CD4-positive, alpha-beta T cell (primary cell): ENCODE measurements around the gene MNS1. TPM values are rescaled to one million over a fixed set of nuclear protein-coding genes. Genes with fewer than 3 reads are reported as not detected.
"Not testable (repeated sequence)": the region's sequence is repeated elsewhere in the genome, so short reads cannot be mapped to it uniquely, and the experiment has no call there.

ENCODE experiments used
- ATAC-seq: fragments of 200-7000 bp; cut with Tn5 transposase; one replicate; pipeline ENCODE4 v1.10.0; 2022; ENCODE audit warnings: mild to moderate bottlenecking; ENCODE audit not compliant: poor library complexity
- CTCF ChIA-PET: fragments of 350-600 bp; sonication (Branson Sonifier 250); formaldehyde crosslinking; loops from one replicate; lab custom pipeline; 2021; ENCODE audit warnings: antibody characterized with exemption, inconsistent platforms; lab: Charles Lee
- POLR2A ChIA-PET: fragments of 350-600 bp; sonication (Branson Sonifier 250); formaldehyde crosslinking; loops from one replicate; lab custom pipeline; 2021; ENCODE audit warnings: antibody characterized with exemption, inconsistent platforms; lab: Charles Lee
- DNase-seq, 14 experiments: peaks; one replicate each; pipeline ENCODE4 v3.0.0-alpha.2; 2013 to 2020; ENCODE audit warnings: mixed read lengths in 2 of 14
- H3K27ac ChIP-seq, 2 donors: one replicate each; pipeline versions ENCODE4 v1.5.1 to v1.7.0; 2013; ENCODE audit warnings: low read length in 2 of 2, low read depth in 1 of 2, mild to moderate bottlenecking in 1 of 2
- H3K27me3 ChIP-seq, 2 experiments: 1 replicate in 1 of 2; 2 replicates in 1 of 2; pipeline versions ENCODE4 v1.6.1 to v1.7.0; 2013; ENCODE audit warnings: low read length in 2 of 2, control low read depth in 1 of 2, mild to moderate bottlenecking in 1 of 2, moderate library complexity in 1 of 2; ENCODE audit not compliant: insufficient read depth in 2 of 2, control insufficient read depth in 1 of 2
- H3K36me3 ChIP-seq: one replicate; pipeline ENCODE4 v1.6.1; 2013; ENCODE audit warnings: low read length, control low read depth; ENCODE audit not compliant: insufficient read depth
- H3K4me1 ChIP-seq: one replicate; pipeline ENCODE4 v1.6.1; 2013; ENCODE audit warnings: low read length, control low read depth; ENCODE audit not compliant: insufficient read depth
- H3K4me3 ChIP-seq: one replicate; pipeline ENCODE4 v1.5.1; 2013; ENCODE audit warnings: mild to moderate bottlenecking, low read length, moderate library complexity
- H3K9me3 ChIP-seq, 2 experiments: 1 replicate in 1 of 2; 2 replicates in 1 of 2; pipeline versions ENCODE4 v1.6.1 to v1.7.0; 2013; ENCODE audit warnings: low read length in 2 of 2, mild to moderate bottlenecking in 2 of 2, control low read depth in 1 of 2, moderate library complexity in 1 of 2; ENCODE audit not compliant: control insufficient read depth in 1 of 2, insufficient read depth in 1 of 2
- H3K27ac Mint-ChIP-seq: one replicate; pipeline ENCODE4 v1.8.0; 2020; ENCODE audit warnings: mixed read lengths
- H3K27me3 Mint-ChIP-seq: one replicate; pipeline ENCODE4 v1.8.0; 2021; ENCODE audit warnings: mixed read lengths
- H3K36me3 Mint-ChIP-seq: one replicate; pipeline ENCODE4 v1.8.0; 2021; ENCODE audit warnings: low read depth, mixed read lengths
- H3K4me1 Mint-ChIP-seq: one replicate; pipeline ENCODE4 v1.8.0; 2021; ENCODE audit warnings: low read depth, mixed read lengths
- H3K4me3 Mint-ChIP-seq: one replicate; pipeline ENCODE4 v1.8.0; 2020; ENCODE audit warnings: mild to moderate bottlenecking, mixed read lengths
- H3K9me3 Mint-ChIP-seq: one replicate; pipeline ENCODE4 v1.8.0; 2020; ENCODE audit warnings: mixed read lengths
- CTCF ChIP-seq: fragments of 200-600 bp; IDR thresholded peaks from one replicate; pipeline ENCODE4 v1.8.0; 2022; ENCODE audit warnings: antibody characterized with exemption, mild to moderate bottlenecking
- intact Hi-C, 2 experiments: fragments of 100-400 bp; cut with DNase I in 1 of 2; cut with micrococcal nuclease in 1 of 2; formaldehyde crosslinking; loops; one replicate each; pipeline versions ENCODE4 v1.15.1 to v1.9.0; 2023 to 2025; cut with DNase I, micrococcal nuclease
- total RNA-seq, 174 experiments: library from RNA in 2 of 174; stranded (reverse) in 2 of 174; gene quantifications; one replicate each; pipeline ENCODE4 v1.2.3 and lab custom pipeline; 2021 to 2026

The MNS1 gene
- total RNA-seq, 2 experiments from 2014 or later: 0.20 TPM; not detected in 1

- H3K27me3 Mint-ChIP-seq: no peaks in the 10 kb centered on the region
- peaks cover 0 to 3% of the 10 kb centered on the region in 2 experiments for H3K27me3 ChIP-seq
- TF ChIP-seq CTCF: peak; percentile 69
- CTCF ChIA-PET: interaction anchor here (0.9 to 1.1 kb wide), 2 partner anchors 815 to 1036 kb away, joined by 4 to 5 read pairs; no protein-coding TSS in a partner anchor
- no peaks in the 10 kb centered on the region for H3K36me3 ChIP-seq
- H3K4me1 Mint-ChIP-seq: no peaks in the 10 kb centered on the region
- no peaks in the 10 kb centered on the region for H3K36me3 Mint-ChIP-seq
- no peak overlapping the region for H3K4me3 ChIP-seq
- intact Hi-C loops: loop anchor here (1.0 to 5.0 kb wide), 4 partner anchors 721 to 1051 kb away; no protein-coding TSS in a partner anchor
- H3K4me1 ChIP-seq: no peaks in the 10 kb centered on the region
- H3K9me3 Mint-ChIP-seq: no peaks in the 10 kb centered on the region
- ATAC-seq: peak; percentile 48
- no peaks in the 10 kb centered on the region for H3K9me3 ChIP-seq
- H3K27ac ChIP-seq: no peak overlapping the region
- peak; percentile 10 to 71 (median 29) for DNase-seq
- no peak overlapping the region for H3K4me3 Mint-ChIP-seq
- no peak overlapping the region for H3K27ac Mint-ChIP-seq
- POLR2A ChIA-PET: interaction anchor here (0.7 kb wide), 1 partner anchor 818 kb away, joined by 3 read pairs; no protein-coding TSS in a partner anchor
These were observed 26.3 kb upstream of the MNS1 start for GRCh38 chr15:56491110-56491722.

- Histone ChIP-seq H3K27me3 (peaks cover 0 to 4% of the 10 kb centered on the region in 2 experiments), H3K4me1 (no peaks in the 10 kb centered on the region), H3K9me3 (no peaks in the 10 kb centered on the region), H3K36me3 (no peaks in the 10 kb centered on the region), H3K27ac (no peak overlapping the region), H3K4me3 (no peak overlapping the region)
- DNase-seq: no peak
- Mint-ChIP-seq H3K9me3 (no peaks in the 10 kb centered on the region), H3K36me3 (no peaks in the 10 kb centered on the region), H3K27ac (no peak overlapping the region), H3K4me3 (no peak overlapping the region), H3K27me3 (no peaks in the 10 kb centered on the region), H3K4me1 (no peaks in the 10 kb centered on the region)
- no peak for ATAC-seq
- ChIA-PET POLR2A (interaction anchor here (0.7 kb wide), 1 partner anchor 819 kb away, joined by 3 read pairs; no protein-coding TSS in a partner anchor), CTCF (interaction anchor here (0.9 to 1.1 kb wide), 2 partner anchors 816 to 1037 kb away, joined by 4 to 5 read pairs; no protein-coding TSS in a partner anchor)
- intact Hi-C loops: loop anchor here (5.0 kb wide), 2 partner anchors 722 to 1052 kb away; no protein-coding TSS in a partner anchor
- no peak for TF ChIP-seq CTCF
These were observed 25.5 kb upstream of the MNS1 start for GRCh38 chr15:56490461-56490860.

GRCh38 chr15:56486206-56486605 lies 21.3 kb upstream of the MNS1 start:
- CTCF ChIA-PET: not testable (repeated sequence)

GRCh38 chr15:56485426-56485825 lies 20.5 kb upstream of the MNS1 start:
- H3K27me3 Mint-ChIP-seq, CTCF ChIA-PET, DNase-seq, ATAC-seq, H3K4me1 ChIP-seq, H3K27me3 ChIP-seq, H3K36me3 ChIP-seq, POLR2A ChIA-PET, H3K27ac ChIP-seq, H3K4me3 ChIP-seq, H3K36me3 Mint-ChIP-seq, H3K27ac Mint-ChIP-seq, H3K9me3 Mint-ChIP-seq, H3K4me3 Mint-ChIP-seq, H3K9me3 ChIP-seq, intact Hi-C loops, H3K4me1 Mint-ChIP-seq: not testable (repeated sequence)

More at GRCh38 chr15:56486206-56486605, 21.3 kb upstream of the MNS1 start:
- H3K27ac Mint-ChIP-seq, H3K4me1 Mint-ChIP-seq, H3K36me3 Mint-ChIP-seq, H3K4me1 ChIP-seq, DNase-seq, H3K4me3 ChIP-seq, H3K9me3 Mint-ChIP-seq, H3K27ac ChIP-seq, H3K4me3 Mint-ChIP-seq, POLR2A ChIA-PET, ATAC-seq, H3K27me3 Mint-ChIP-seq, H3K9me3 ChIP-seq, H3K27me3 ChIP-seq, intact Hi-C loops, H3K36me3 ChIP-seq: not testable (repeated sequence)
